GM15510 (cell line): ENCODE measurements around the gene CAMK2G.

Experiments used
- POLR2A ChIP-seq: IDR thresholded peaks from 3 replicates; pipeline ENCODE4 v1.6.1; 2011; ENCODE audit warnings: borderline replicate concordance; ENCODE audit not compliant: insufficient read length; ENCODE audit errors: extremely low read depth

CAMK2G gene

DNA sequence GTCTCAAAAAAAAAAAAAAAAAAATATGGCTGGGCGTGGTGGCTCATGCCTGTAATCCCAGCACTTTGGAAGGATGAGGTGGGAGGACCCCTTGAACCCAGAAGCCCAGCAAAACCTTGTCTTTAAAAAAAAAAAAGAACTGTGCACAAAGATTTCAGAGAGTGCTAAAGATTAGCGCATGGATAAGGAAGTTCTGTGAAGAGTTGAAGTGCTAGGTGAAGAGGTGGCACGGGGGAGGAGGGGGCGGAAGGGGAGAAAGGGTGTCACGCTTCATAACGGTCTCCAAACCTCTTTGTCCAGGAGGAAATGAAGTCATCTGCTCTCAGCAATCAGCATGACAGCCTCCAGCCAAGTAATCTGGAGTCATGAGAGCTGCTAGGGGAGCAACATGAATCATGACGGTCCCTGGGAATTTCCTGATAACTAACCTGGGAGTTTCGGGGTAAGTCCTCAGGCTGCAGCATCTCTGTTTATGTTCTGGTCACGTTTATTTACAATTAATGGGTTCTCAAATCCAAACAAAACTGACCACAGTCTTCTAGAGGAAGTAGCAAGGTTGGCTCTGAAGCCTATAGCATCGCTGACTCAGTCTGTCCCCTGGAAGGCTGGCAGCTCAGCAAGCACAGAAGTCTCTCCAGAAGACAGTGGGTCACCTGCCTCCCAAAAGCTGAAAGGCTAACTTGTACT lies 34.6 kb upstream of the CAMK2G start:
- no peak for TF ChIP-seq POLR2A

DNA sequence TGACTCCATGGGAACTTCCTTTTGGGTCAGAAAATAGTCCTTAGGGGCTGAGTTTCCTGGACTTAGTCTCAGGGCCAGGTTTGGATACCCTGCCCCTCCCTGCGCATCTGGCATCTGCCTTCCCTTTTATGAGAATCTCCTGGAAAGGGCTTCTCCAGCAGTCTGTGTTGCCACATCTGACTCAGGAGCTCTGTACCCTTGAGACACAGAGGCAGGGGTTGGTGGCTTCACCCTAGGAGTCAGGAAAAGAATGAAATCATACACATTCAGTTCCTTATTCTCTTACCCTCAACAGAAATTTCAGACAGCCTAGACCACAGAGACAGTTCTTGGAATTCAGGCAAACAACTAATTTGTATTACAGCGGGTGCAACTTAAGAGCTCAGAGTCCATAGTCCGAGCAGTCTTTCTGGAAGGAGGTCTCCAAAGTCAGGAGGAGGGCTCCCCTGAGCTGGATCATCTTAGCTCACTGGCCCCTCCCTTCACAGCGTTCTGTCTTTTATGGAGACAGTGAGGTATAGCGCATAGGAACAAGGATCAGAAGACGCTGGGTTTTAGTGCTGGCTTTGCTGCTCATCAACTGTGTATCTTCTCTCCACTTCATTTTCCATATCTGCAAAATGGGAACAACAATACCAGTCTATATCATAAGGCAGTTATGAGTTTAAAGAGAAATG lies 33.6 kb upstream of the CAMK2G start:
- TF ChIP-seq POLR2A: no peak

- TF ChIP-seq POLR2A: no peak
These were observed 32.4 kb upstream of the CAMK2G start for GRCh38 chr10:73906524-73907447.

DNA sequence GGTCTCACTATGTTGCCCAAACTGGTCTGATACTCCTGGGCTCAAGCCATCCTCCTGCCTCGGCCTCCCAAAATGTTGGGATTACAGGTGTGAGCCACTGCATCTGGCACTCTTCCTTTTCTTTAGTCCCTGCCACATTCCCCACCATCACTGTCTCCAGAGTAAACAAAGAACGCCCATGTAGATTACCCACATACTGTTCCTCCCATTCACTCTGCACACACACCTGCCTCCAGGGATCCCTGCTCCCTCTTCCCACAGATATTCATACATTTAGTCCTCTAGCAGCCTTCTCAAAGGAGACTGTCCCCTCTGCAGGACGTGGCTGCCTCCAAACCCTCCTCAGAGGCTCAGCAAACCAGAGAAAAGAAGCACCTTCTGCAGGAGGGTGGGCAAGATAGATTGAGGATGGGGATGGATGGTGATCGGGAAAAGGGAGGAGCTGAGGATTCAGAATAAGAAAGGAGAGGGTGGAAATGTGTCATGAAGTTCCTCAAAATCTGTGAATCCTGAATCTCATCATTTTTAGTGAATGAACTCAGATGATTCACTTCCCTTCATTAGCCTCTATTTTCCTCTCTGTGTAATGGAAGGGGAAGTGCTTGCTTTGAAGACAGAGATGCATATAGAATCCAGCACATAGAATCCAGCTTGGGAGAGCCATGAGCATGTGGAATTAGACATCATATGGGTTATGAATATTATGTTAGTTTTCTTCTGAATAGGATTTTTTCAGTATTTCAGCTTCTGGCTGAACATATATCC lies 31.1 kb upstream of the CAMK2G start:
- no peak for TF ChIP-seq POLR2A

DNA sequence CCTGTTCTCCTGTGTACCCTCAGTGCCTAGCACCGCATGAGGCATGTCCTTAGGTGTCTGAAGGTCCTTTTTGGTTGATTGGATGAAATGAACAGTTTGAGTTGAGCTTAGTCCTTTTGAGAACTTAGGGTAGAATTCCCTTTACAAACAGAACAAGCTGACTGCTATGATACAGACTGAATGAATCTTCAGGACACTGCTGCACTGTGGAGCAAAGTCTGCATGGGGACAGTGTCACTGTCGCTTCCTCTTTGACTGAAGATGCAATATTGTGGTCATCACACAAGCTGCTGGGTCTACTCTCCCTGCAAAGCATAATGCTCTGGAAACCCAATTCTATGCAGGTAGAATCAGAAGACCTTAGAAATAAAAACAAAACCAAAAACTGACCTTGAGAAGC lies 28.0 kb upstream of the CAMK2G start:
- TF ChIP-seq POLR2A: no peak

GRCh38 chr10:73901261-73901660 lies 26.9 kb upstream of the CAMK2G start:
- no peak for TF ChIP-seq POLR2A

DNA sequence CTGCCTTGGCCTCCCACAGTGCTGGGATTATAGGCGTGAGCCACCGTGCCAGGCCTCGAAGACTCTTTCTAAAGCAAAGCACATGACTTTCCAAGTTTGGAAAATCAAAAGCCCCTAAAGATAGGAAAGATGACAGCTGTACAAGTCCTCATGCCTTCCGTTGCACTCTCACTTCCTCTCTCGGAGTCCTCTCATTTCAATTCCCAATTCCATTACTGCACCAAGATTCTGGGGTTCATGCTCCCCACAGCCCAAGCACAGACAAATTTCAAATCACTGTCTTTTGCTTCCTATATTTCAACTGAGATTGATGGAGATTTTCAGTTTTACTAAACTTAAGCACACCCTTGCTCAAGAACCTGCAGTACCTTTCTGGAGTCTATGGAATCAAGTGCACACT lies 25.7 kb upstream of the CAMK2G start:
- TF ChIP-seq POLR2A: no peak

DNA sequence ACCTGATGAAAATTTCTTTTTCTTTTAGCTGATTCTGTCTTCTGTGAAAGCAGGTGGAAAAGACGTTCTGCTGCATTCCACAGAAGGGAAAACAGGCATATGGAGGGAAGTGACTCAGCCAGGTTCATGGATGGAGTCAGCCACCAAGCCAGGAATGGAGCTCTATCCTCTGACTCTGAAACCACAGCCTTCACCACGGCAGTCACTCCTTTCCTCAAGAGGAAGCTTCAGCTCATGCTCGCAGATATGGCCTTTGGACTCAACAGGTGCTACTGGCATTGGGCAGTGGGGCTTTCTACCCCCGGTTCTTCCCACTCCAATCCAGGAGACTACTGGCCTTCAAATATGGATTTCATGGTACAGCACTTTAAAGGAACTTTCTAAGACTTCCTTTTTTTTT lies 25.1 kb upstream of the CAMK2G start:
- no peak for TF ChIP-seq POLR2A

DNA sequence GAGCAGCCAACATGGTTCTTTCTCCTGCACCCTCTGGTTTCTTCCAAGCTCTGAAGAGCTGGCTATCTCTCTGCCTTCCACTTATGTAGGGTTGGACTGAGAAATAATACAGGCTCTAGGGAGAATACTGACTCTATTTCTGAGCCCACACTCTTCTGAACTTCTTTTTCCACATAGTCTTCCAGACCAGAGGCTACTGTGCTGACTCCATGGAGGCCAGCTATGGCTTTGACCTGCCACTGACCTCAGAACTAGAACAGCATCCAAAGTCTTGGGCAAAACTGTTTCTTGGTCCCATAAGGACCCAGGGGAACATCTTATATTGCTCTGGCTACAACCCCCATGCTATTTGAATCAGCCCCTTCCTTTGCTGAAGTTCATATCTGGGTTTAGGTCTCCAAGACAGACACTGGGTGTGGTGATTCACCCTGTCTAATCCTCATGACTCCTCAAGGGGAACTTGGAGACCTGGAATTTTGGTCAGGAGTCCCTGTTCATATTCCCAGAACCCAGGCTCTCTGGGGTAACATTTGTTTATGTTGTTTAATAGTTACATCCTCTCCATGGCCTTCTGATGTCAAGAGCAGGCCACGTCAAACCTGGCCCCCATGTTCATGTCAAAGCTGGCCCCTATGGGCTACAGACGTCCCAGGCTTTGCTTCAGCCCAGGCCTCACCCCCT lies 24.5 kb upstream of the CAMK2G start:
- TF ChIP-seq POLR2A: no peak

GRCh38 chr10:73897693-73898092 lies 23.3 kb upstream of the CAMK2G start:
- no peak for TF ChIP-seq POLR2A

DNA sequence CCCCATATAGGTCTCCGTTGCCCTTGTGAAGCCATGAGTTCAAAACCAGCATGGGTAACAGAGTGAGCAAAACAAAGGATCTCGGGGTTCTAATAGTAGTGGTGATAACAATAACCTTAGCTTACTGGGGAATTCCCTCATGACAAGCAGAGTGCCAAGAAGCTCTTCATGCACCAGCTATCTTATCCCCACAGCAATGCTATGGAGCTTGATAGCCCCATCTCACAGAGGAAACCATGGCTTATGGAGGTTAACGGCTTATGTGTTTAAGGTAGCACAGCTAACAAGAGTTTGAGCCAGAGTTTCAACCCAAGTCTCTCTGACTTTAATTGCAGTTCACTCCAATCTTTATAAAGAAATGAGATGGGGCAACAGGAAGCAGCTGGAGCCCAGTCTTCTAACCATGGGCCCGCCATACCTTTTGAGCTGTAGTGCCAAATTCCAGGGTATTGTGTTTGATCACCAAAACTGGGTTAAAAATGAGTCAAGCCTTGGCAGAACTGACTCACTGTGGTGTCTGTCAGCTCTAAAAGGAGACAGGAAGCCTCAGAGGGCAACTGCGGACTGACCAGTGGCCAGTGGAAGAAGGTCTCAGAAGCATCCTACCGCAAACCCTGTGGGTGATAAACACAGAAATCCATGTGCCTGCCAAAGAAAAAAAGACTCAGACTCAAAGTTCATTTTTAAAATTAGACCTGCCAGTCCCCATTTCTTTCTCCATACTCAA lies 20.1 kb upstream of the CAMK2G start:
- TF ChIP-seq POLR2A: no peak

GRCh38 chr10:73893426-73893825 lies 19.1 kb upstream of the CAMK2G start:
- TF ChIP-seq POLR2A: no peak

GRCh38 chr10:73892310-73893030 lies 18.1 kb upstream of the CAMK2G start:
- no peak for TF ChIP-seq POLR2A

DNA sequence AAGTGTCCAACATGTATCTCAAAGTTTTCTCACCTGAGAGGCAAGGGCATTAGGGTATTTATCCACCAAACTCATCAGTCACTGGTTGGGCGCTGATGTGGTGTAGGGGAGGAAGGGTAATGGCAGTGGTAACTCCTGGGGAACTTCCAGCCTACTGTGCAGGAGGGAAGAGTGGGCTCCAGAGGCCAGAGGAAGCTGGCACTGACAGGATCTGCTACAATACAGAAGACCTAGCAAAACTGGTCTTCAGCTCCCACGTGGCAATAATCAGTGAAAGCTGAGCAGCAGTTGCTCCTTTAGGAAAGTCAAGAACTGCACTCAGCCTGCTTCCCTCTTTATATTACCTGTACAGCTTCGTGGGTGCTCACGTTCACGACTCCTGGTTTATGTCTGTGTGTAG lies 17.2 kb upstream of the CAMK2G start:
- no peak for TF ChIP-seq POLR2A

GRCh38 chr10:73890261-73890660 lies 15.9 kb upstream of the CAMK2G start:
- no peak for TF ChIP-seq POLR2A
